NCI-H345 (cell line): ENCODE data around the gene QSOX1.
A peak's percentile ranks its signal among the peaks of the same experiment; 100 is the strongest.

Experiments
- DNase-seq: peaks from one replicate; lab custom pipeline; 2025; lab: John Stamatoyannopoulos, UW

QSOX1 gene

GRCh38 chr1:180251526-180252305 lies 97.0 kb downstream of the QSOX1 start:
- DNase-seq = no peak

- DNase-seq = peak; percentile 67
These were observed 98.2 kb downstream of the QSOX1 start for GRCh38 chr1:180252638-180253536.
